HG03095 (cell line): ENCODE results near the gene UTP18.
"Not testable (repeated sequence)": the region's sequence is repeated elsewhere in the genome, so short reads cannot be mapped to it uniquely, and the experiment has no call there.

Source experiments
- ATAC-seq: cut with Tn5 transposase; IDR thresholded peaks from one replicate; pipeline ENCODE4 v1.9.1; 2021; ENCODE audit warnings: moderate library complexity; ENCODE audit not compliant: unreplicated experiment

UTP18 gene

GRCh38 chr17:51330861-51331503, 70.6 kb downstream of the UTP18 start:
- ATAC-seq: not testable (repeated sequence)

GRCh38 chr17:51335006-51335590, 74.8 kb downstream of the UTP18 start:
- ATAC-seq: no peak

- ATAC-seq: no peak
Observed at GRCh38 chr17:51335883-51336822, 75.8 kb downstream of the UTP18 start.

- ATAC-seq: no peak
Observed at GRCh38 chr17:51341457-51341856, 81.1 kb downstream of the UTP18 start.

GRCh38 chr17:51342257-51342656, 81.9 kb downstream of the UTP18 start:
- ATAC-seq: no peak

- ATAC-seq: no peak
Observed at GRCh38 chr17:51344532-51344931, 84.2 kb downstream of the UTP18 start.

- no peak for ATAC-seq
Observed at GRCh38 chr17:51346218-51346982, 86.1 kb downstream of the UTP18 start.
